Bronchus fibroblast of lung (primary cell): ENCODE measurements around the gene GATA3. TPM values are rescaled to one million over a fixed set of nuclear protein-coding genes. Genes with fewer than 3 reads are reported as not detected.

Source experiments
- total RNA-seq: library from RNA; depleted of rRNA; stranded (reverse); fragments of >200 nt; gene quantifications from 2 replicates; pipeline ENCODE4 v1.2.3, GENCODE V29; 2015

Gene GATA3
- total RNA-seq: not detected in 2 replicates

DNA sequence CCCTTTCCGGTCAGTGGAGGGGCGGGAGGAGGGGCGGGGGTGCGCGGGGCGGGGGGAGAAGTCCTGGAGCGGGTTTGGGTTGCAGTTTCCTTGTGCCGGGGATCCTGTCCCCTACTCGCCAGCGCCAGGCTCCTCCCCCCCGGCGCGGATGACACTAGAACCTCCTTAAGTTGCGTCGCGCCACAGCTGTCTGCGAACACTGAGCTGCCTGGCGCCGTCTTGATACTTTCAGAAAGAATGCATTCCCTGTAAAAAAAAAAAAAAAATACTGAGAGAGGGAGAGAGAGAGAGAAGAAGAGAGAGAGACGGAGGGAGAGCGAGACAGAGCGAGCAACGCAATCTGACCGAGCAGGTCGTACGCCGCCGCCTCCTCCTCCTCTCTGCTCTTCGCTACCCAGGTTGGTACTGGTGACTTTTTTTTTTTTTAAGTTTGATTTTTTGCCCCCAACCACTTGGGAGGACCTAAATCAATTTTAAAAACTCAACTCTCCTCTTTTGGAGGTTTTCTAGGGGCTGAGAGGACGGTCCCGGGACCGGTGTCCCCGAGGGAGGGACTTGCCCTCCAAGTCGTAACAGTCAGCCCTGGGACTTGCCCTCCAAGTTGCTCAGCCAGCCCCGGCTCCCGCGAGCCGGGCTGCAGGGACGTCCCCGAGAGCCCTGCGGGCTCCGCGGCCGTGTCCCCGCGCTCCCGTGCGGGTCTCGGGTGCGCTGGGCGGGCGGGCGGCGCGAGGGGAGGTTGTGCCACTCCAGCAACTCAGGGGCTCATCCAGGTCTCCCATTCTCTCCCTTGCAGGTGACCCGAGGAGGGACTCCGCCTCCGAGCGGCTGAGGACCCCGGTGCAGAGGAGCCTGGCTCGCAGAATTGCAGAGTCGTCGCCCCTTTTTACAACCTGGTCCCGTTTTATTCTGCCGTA lies at the start of gene GATA3:
GATA3 (plus strand) TSS at position 195 of the 914 bp plus-strand sequence. CDS start 968 bp downstream, outside the sequence.

Other genes starting within 250 kb of the GATA3 start
- 2.2 and 2.4 TPM in 2 replicates for gene TAF3, start 236.2 kb upstream of the GATA3 start, total RNA-seq